Activated T-helper 1 cell treated with anti-CD3 and anti-CD28 coated beads, Interleukin-12 subunit alpha, Interleukin-12 subunit beta, Interleukin-2, Interleukin-4 antibody, amounts not matched to agents 30 ng/mL and 10 ng/mL and 1 ng/mL, durations not matched to agents 14 hours and 24 hours and 36 hours (primary cell): ENCODE results near the gene ITPR1. TPM values are rescaled to one million over a fixed set of nuclear protein-coding genes. Genes with fewer than 3 reads are reported as not detected.

Source experiments
- DNase-seq: peaks from one replicate; pipeline ENCODE4 v3.0.0; 2021; ENCODE audit warnings: low spot score
- H3K27ac Mint-ChIP-seq: one replicate; pipeline ENCODE4 v1.8.0; 2021; ENCODE audit warnings: mild to moderate bottlenecking, mixed read lengths
- H3K27me3 Mint-ChIP-seq: one replicate; pipeline ENCODE4 v1.8.0; 2022; ENCODE audit warnings: mild to moderate bottlenecking, moderate library complexity, mixed read lengths; ENCODE audit not compliant: insufficient read depth
- H3K36me3 Mint-ChIP-seq: one replicate; pipeline ENCODE4 v1.8.0; 2021; ENCODE audit warnings: low read depth, mixed read lengths
- H3K4me1 Mint-ChIP-seq: one replicate; pipeline ENCODE4 v1.8.0; 2021; ENCODE audit warnings: low read depth, mixed read lengths
- H3K4me3 Mint-ChIP-seq: one replicate; pipeline ENCODE4 v1.8.0; 2021; ENCODE audit warnings: mild to moderate bottlenecking, moderate library complexity, mixed read lengths
- H3K9me3 Mint-ChIP-seq: one replicate; pipeline ENCODE4 v1.8.0; 2021; ENCODE audit warnings: mixed read lengths
- intact Hi-C: fragments of 100-400 bp; cut with micrococcal nuclease; formaldehyde crosslinking; loops from one replicate; pipeline ENCODE4 v1.15.1; 2024
- total RNA-seq: library from RNA; stranded (reverse); gene quantifications from 2 replicates; pipeline ENCODE4 v1.2.3, GENCODE V29; 2022

Gene ITPR1
- total RNA-seq, 1 donor from 2014 or later = 108 TPM

GRCh38 chr3:4613366-4613765 lies 120.2 kb downstream of the ITPR1 start:
- no peaks in the 10 kb centered on the region for H3K4me1 Mint-ChIP-seq
- no peaks in the 10 kb centered on the region for H3K36me3 Mint-ChIP-seq
- DNase-seq = no peak
- no peaks in the 10 kb centered on the region for H3K27me3 Mint-ChIP-seq
- intact Hi-C loops = no loop called here
- no peaks in the 10 kb centered on the region for H3K9me3 Mint-ChIP-seq
- no peak overlapping the region for H3K4me3 Mint-ChIP-seq
- no peak overlapping the region for H3K27ac Mint-ChIP-seq

- Mint-ChIP-seq H3K27me3 (no peaks in the 10 kb centered on the region), H3K4me3 (no peak overlapping the region), H3K36me3 (no peaks in the 10 kb centered on the region), H3K4me1 (no peaks in the 10 kb centered on the region), H3K9me3 (no peaks in the 10 kb centered on the region), H3K27ac (no peak overlapping the region)
- DNase-seq = no peak
- intact Hi-C loops = no loop called here
These were observed 120.9 kb downstream of the ITPR1 start for GRCh38 chr3:4614070-4614469.

- Mint-ChIP-seq H3K4me3 (no peak overlapping the region), H3K27me3 (no peaks in the 10 kb centered on the region), H3K36me3 (no peaks in the 10 kb centered on the region), H3K9me3 (no peaks in the 10 kb centered on the region), H3K4me1 (no peaks in the 10 kb centered on the region), H3K27ac (no peak overlapping the region)
- no peak for DNase-seq
- intact Hi-C loops = no loop called here
These were observed 121.8 kb downstream of the ITPR1 start for GRCh38 chr3:4614927-4615326.

GRCh38 chr3:4615750-4616149 lies 122.6 kb downstream of the ITPR1 start:
- Mint-ChIP-seq H3K27ac (no peak overlapping the region), H3K4me1 (no peaks in the 10 kb centered on the region)
- intact Hi-C loops = no loop called here

GRCh38 chr3:4623421-4623999 lies 130.4 kb downstream of the ITPR1 start:
- intact Hi-C loops = no loop called here
- no peak for DNase-seq

More at GRCh38 chr3:4615750-4616149, 122.6 kb downstream of the ITPR1 start:
- Mint-ChIP-seq H3K9me3 (peaks cover 2% of the 10 kb centered on the region), H3K4me3 (no peak overlapping the region), H3K36me3 (no peaks in the 10 kb centered on the region), H3K27me3 (no peaks in the 10 kb centered on the region)
- no peak for DNase-seq

GRCh38 chr3:4627651-4628375 lies 134.7 kb downstream of the ITPR1 start:
- intact Hi-C loops = no loop called here
- H3K27ac Mint-ChIP-seq = no peak overlapping the region
- no peak for DNase-seq

More at GRCh38 chr3:4623421-4623999, 130.4 kb downstream of the ITPR1 start:
- no peaks in the 10 kb centered on the region for H3K4me1 Mint-ChIP-seq
- peaks cover 12% of the 10 kb centered on the region for H3K9me3 Mint-ChIP-seq
- no peak overlapping the region for H3K4me3 Mint-ChIP-seq
- no peaks in the 10 kb centered on the region for H3K27me3 Mint-ChIP-seq
- H3K27ac Mint-ChIP-seq = no peak overlapping the region
- peaks cover 9% of the 10 kb centered on the region for H3K36me3 Mint-ChIP-seq

GRCh38 chr3:4629095-4630007 lies 136.2 kb downstream of the ITPR1 start:
- H3K4me3 Mint-ChIP-seq = no peak overlapping the region
- intact Hi-C loops = loop anchor here (5.0 kb wide), 1 partner anchor 327 kb away; the partner anchor contains the start of gene SETMAR
- no peak overlapping the region for H3K27ac Mint-ChIP-seq
- H3K27me3 Mint-ChIP-seq = no peaks in the 10 kb centered on the region
- H3K9me3 Mint-ChIP-seq = no peaks in the 10 kb centered on the region
- DNase-seq = no peak
- H3K36me3 Mint-ChIP-seq = no peaks in the 10 kb centered on the region
- H3K4me1 Mint-ChIP-seq = peaks cover 8% of the 10 kb centered on the region

More at GRCh38 chr3:4627651-4628375, 134.7 kb downstream of the ITPR1 start:
- no peaks in the 10 kb centered on the region for H3K4me1 Mint-ChIP-seq
- H3K27me3 Mint-ChIP-seq = no peaks in the 10 kb centered on the region
- H3K4me3 Mint-ChIP-seq = no peak overlapping the region
- H3K9me3 Mint-ChIP-seq = no peaks in the 10 kb centered on the region
- no peaks in the 10 kb centered on the region for H3K36me3 Mint-ChIP-seq

- Mint-ChIP-seq H3K9me3 (no peaks in the 10 kb centered on the region), H3K4me3 (no peak overlapping the region), H3K27ac (peak overlapping the region; percentile 6), H3K27me3 (no peaks in the 10 kb centered on the region), H3K4me1 (peaks cover 8% of the 10 kb centered on the region), H3K36me3 (no peaks in the 10 kb centered on the region)
- no peak for DNase-seq
- intact Hi-C loops = loop anchor here (1.0 to 5.0 kb wide), 5 partner anchors 114 to 343 kb away; partner anchors contain the start of genes ITPR1 and SETMAR
These were observed 140.2 kb downstream of the ITPR1 start for GRCh38 chr3:4633078-4634004.

GRCh38 chr3:4634894-4635293 lies 141.7 kb downstream of the ITPR1 start:
- intact Hi-C loops = loop anchor here (5.0 kb wide), 1 partner anchor 333 kb away; the partner anchor contains the start of gene SETMAR
- H3K27me3 Mint-ChIP-seq = no peaks in the 10 kb centered on the region
- H3K4me1 Mint-ChIP-seq = peaks cover 8% of the 10 kb centered on the region
- DNase-seq = no peak
- H3K27ac Mint-ChIP-seq = no peak overlapping the region
- H3K36me3 Mint-ChIP-seq = no peaks in the 10 kb centered on the region
- no peaks in the 10 kb centered on the region for H3K9me3 Mint-ChIP-seq
- no peak overlapping the region for H3K4me3 Mint-ChIP-seq

GRCh38 chr3:4637265-4637664 lies 144.1 kb downstream of the ITPR1 start:
- no peak for DNase-seq
- Mint-ChIP-seq H3K4me3 (no peak overlapping the region), H3K27ac (no peak overlapping the region), H3K4me1 (peaks cover 8% of the 10 kb centered on the region), H3K36me3 (peaks cover 7% of the 10 kb centered on the region), H3K9me3 (no peaks in the 10 kb centered on the region), H3K27me3 (no peaks in the 10 kb centered on the region)
- intact Hi-C loops = no loop called here

- H3K9me3 Mint-ChIP-seq = no peaks in the 10 kb centered on the region
- DNase-seq = no peak
- H3K36me3 Mint-ChIP-seq = peaks cover 32% of the 10 kb centered on the region
- peaks cover 7% of the 10 kb centered on the region for H3K4me1 Mint-ChIP-seq
- no peak overlapping the region for H3K27ac Mint-ChIP-seq
- H3K27me3 Mint-ChIP-seq = no peaks in the 10 kb centered on the region
- intact Hi-C loops = no loop called here
- H3K4me3 Mint-ChIP-seq = no peak overlapping the region
These were observed 148.9 kb downstream of the ITPR1 start for GRCh38 chr3:4641863-4642563.
